NCI-H226 (cell line): ENCODE results near the gene FAM240A.

Experiments used
- DNase-seq: peaks from one replicate; pipeline ENCODE4 v3.0.0-alpha.2; 2015

Gene FAM240A

GRCh38 chr3:46664188-46664970 lies 52.1 kb downstream of the FAM240A start:
- DNase-seq, result no peak

DNA sequence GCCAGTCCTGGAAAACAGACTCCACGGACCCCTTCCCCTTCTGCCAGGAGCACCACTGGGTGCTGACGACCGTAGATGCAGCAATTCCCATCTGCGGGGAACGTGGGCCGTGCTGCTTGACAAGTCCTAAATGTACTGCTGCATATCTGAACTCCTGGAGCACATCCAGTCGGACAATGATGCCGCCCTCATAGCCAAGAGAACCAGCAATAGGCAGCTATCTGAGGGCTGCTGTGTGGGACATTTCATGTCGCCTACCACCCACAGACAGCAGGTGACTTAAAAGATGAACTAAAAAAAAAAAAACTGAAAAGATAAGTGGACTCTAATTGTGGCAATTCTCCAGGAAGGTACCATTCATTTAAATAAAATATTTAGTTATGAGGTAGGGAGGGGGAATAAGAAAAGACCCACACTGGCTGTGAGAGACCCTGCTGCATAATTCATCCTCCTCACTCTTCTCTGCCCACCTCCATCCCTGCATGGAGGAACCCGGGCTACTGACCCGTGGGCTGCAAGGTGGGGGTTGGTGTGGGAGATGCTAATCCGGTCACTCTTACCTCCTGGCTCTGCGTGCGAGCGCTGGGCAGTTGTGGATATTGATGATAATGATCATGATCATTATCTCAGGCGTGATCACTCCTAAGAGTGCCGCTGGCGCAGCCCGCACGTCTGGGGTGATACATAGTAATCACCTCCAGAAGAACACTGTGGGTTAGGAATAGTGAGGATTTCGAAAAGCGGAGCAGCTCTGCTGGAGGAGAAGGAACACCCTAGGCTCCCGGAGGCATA lies 52.8 kb downstream of the FAM240A start:
- no peak for DNase-seq

DNA sequence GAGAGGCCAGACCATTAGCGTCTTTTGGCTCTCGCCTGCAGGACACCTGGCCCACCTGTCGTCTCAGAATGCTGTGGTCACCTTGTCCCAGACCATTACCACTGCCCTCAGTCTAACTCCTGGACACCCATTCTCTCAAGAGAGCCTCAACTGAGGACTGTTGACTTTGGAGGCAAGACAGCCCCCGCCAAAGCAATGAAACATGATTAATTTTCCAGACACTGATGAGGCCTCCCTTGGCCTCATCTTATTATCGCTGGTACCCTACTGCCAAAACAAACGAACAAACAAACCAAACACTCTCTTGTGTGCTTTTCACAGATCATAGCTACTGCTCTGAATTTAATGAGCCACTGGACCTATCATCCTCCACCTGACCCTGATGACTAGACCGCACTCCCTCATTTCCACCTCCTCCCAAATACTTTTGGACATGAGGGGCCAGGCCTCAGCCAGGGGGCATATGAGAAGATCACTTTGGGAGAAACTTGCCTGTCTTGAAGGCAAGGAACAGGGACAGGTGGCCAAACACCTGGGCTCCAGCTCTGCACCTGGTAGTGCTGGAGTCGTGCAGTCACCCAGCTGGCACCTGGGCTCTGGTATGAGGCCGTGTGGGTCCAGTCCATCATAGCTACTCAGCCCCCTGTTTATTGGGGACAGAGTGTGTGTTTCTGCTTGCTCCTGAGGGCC lies 53.6 kb downstream of the FAM240A start:
- no peak for DNase-seq

GRCh38 chr3:46666453-46666845 lies 54.1 kb downstream of the FAM240A start:
- no peak for DNase-seq

GRCh38 chr3:46667061-46667621 lies 54.8 kb downstream of the FAM240A start:
- DNase-seq, result no peak

DNA sequence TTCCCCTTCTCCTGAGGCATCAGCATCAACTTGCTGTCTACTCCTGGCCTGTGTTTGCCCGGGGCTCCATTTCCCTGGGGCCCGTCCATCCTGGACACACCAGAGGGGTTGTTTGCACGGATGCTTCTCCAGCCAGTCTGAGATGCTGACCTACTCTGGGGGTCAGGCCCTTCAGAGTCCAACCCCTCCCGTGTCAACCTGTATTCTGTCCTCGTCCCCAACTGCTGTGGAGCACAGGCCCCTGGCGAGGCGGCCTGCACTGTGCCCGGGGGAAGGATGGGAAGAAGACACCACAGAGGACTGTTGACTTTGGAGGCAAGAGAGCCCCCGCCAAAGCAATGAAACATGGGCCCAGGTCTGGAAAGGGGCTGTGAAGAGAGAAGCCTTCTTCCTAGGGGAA lies 55.3 kb downstream of the FAM240A start:
- no peak for DNase-seq

DNA sequence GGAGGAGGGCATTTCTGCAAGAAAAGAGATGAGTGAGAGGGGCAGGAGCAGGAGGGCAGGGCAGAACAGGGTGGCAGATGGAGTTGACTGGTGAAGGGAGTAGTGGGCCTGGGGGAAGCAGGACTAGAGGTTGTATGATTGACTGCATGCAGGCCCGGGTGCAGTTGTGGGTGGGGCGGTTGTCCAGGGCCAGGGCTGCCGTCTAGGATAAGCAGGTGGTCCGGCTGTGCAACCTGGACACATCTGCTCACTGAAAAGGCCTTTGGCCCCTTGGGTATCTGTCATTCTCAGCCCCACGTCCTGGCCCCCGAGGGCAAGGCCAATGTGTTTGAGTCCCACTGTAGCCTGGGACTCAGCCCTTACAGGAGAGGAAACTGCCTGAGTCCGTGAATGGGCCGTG lies 55.8 kb downstream of the FAM240A start:
- DNase-seq, result no peak

- no peak for DNase-seq
Observed at GRCh38 chr3:46668591-46668990, 56.3 kb downstream of the FAM240A start.

DNA sequence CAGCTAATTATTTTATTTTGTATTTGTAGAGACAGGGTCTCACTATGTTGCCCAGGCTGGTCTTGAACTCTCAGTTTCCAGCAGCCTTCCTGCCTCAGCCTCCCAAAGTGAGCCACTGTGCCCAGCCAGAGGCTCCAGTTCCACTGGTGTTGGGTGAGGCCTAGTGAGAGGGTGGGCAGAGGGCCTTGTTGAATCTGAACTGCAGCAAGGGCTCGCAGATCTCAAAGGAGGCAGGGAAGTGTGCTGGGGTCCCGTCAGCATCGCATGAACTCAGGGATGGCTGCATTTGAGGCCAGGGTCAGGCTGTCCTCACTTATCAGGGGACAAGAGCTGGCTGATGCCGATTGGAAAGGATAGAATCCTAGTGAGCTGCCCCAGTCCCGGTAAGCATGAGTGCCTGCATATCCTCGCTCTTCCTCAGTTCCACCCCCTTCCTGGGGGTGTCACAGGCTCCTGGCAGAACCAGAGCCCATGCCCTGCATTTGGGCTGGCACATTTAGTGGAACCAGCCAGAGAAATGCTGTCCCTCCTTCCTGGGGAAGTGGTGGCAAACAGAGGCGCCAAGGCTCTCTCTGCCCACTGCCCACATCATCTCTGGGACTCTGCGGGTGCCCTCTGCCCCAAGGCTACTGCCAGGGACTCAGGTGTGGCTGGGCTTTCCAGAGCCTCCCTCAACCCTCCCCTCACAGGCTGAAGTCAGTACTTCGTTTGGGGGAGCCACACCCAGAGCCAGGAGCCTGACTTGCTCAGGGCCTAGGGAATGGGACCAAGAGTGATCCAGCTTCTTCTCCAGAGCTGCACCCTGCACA lies 57.1 kb downstream of the FAM240A start:
- no peak for DNase-seq

DNA sequence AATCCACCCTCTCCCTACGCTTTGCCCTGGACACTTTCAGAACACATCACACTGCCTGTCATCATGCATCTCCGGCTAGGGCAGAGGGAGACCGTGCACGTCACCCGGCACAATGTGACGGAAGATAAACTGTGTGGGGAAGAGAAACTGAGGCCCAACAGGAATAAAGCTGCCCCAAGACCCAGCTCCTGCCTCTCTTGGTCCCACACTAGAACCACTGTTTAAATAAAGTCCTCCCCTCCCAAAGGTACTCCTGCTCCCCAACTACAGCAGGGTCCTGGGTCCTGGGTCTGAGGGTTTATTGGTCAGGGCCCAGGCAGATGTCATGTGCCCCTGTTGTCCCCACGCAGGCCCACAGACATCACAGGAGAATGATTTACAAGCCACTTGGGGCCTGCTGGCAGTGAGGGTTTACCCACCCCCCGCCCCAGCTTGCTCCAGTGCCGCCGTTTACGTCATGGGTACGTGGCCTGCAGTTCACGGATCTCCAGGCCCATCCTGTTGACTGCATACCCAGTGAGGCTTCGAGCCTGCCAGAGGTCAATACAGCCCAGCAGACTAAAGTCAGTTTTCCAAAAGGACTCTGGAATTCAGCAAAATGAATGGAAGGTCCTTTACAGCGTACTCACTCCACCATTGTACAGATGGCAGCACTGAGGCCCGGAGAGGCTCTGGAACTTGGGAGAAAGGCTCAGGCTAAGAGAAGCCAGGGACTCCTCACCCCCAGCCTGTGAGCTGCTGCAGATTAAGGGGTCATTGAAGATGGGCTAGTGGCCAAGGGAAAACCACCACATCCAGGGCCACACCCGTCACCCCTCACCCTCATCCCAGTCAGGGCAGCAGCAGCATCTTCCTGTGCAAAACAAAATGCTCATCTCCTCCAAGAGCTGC lies 57.9 kb downstream of the FAM240A start:
- DNase-seq, result no peak

- no peak for DNase-seq
Observed at GRCh38 chr3:46670891-46671427, 58.6 kb downstream of the FAM240A start.

DNA sequence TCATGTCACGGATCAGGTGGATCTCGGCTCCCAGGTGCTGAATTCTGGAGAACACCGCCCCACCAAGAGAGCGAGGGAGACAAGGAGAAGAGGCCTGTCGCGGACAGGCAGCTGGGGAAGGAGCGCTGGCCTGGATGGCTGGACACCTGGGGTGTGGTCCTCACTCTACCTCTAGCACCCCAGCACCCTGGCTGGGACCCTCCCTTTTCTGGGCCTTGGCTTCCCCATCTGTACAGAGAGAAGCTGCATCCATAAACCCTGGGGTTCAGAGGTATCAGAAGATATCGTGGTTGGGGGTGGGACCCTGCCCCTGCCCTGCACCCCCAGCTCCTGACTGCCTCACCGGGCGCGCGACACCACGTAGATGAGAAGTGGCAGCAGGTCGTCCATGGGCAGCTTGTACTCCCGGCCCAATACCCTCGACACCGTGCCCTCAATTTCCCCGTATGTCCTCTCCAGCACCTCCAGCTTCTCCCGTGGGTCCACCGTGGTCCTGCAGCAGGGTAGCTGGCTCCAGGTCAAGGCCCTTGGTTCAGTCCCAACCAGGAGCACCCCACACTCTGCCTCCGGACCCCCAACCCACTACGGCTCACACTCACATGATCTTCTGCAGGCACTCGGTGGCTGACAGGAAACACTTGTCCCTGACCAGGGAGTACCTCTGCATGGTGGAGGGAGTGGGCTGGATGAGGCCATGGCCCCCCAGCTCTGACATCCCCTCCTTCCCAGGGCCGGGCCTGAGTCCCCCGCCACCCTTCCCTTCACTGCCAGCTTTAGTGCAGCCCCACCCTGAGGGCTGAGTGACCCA lies 59.4 kb downstream of the FAM240A start:
- no peak for DNase-seq

DNA sequence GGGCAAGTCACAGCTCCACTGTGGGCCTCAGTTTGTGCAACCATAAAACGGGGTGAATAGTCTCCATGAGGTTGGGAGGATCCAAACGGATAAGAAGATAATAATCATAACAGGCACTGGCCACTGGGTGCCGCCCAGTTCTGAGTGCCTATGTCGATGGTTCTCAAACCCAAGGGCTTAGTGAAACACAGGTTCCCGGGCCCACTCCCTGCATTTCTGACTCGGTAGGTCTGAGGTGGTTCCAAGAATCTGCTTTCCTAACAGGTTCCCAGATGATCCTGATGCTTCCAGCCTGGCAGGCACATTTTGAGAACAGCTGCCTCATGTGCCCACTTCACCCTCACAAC lies 60.0 kb downstream of the FAM240A start:
- DNase-seq, result no peak

GRCh38 chr3:46673151-46674030 lies 61.1 kb downstream of the FAM240A start:
- DNase-seq, result no peak

- DNase-seq, result no peak
Observed at GRCh38 chr3:46674031-46674845, 61.9 kb downstream of the FAM240A start.

GRCh38 chr3:46675426-46675825 lies 63.1 kb downstream of the FAM240A start:
- DNase-seq, result no peak
